A549 (cell line): ENCODE results near the gene TSSK2. TPM values are rescaled to one million over a fixed set of nuclear protein-coding genes. Genes with fewer than 3 reads are reported as not detected.

Source experiments
- ATAC-seq, 2 experiments: fragments of 200-7000 bp in 1 of 2; fragments of >200 bp in 1 of 2; cut with Nextera tagmentation in 1 of 2; cut with Tn5 transposase in 1 of 2; 3 replicates each; pipeline versions ENCODE4 v1.8.0 to v1.9.1; 2018 to 2020; ENCODE audit warnings: mild to moderate bottlenecking in 1 of 2, moderate library complexity in 1 of 2
- CTCF ChIA-PET: fragments of 300-600 bp; sonication (Branson Sonifier 250); formaldehyde crosslinking; extraction: SDS; loops from one replicate; lab custom pipeline; 2021; ENCODE audit warnings: antibody characterized with exemption, inconsistent platforms; lab: Yijun Ruan, JAX
- POLR2A ChIA-PET: fragments of 350-600 bp; formaldehyde crosslinking; extraction: SDS; loops from one replicate; lab custom pipeline; 2021; ENCODE audit warnings: antibody characterized with exemption, inconsistent platforms; lab: Yijun Ruan, JAX
- DNase-seq, 2 experiments: peaks; one replicate each; pipeline versions ENCODE4 v3.0.0 to v3.0.0-alpha.2; 2011 to 2016; ENCODE audit warnings: low read depth in 1 of 2, low spot score in 1 of 2
- FAIRE-seq: peaks from 2 replicates; lab custom pipeline; 2011; peaks lifted over from hg19 to GRCh38; lab: Jason Lieb, UNC
- H3K27ac ChIP-seq, 2 experiments: fragments of >200 bp; sonication (Bioruptor Twin); formaldehyde crosslinking; 3 replicates each; pipeline ENCODE4 v1.5.1; 2016 to 2017
- H3K4me1 ChIP-seq: fragments of >200 bp; sonication (Bioruptor Twin); formaldehyde crosslinking; 3 replicates; pipeline ENCODE4 v1.6.1; 2016
- H3K4me2 ChIP-seq: fragments of >200 bp; sonication (Bioruptor Twin); formaldehyde crosslinking; 3 replicates; pipeline ENCODE4 v1.6.1; 2016
- H3K4me3 ChIP-seq: fragments of >200 bp; sonication (Bioruptor Twin); formaldehyde crosslinking; 3 replicates; pipeline ENCODE4 v1.5.1; 2016
- H3K9me3 ChIP-seq: fragments of >200 bp; sonication (Bioruptor Twin); formaldehyde crosslinking; 3 replicates; pipeline ENCODE4 v1.6.1; 2016
- BCL3 ChIP-seq: fragments of >200 bp; sonication (Bioruptor Twin); formaldehyde crosslinking; IDR thresholded peaks from 3 replicates; pipeline ENCODE4 v1.6.1; 2016
- CBX2 ChIP-seq: fragments of 200-600 bp; sonication (generic); IDR thresholded peaks from 2 replicates; pipeline ENCODE4 v1.6.1; 2016; ENCODE audit warnings: low read depth, mild to moderate bottlenecking, borderline replicate concordance
- CHD2 ChIP-seq: fragments of 150-350 bp; IDR thresholded peaks from 2 replicates; pipeline ENCODE4 v1.6.1; 2014; ENCODE audit warnings: low read length; ENCODE audit not compliant: partially characterized antibody
- CHD4 ChIP-seq: fragments of 200-600 bp; sonication (generic); IDR thresholded peaks from 2 replicates; pipeline ENCODE4 v1.6.1; 2016; ENCODE audit warnings: antibody characterized with exemption, mild to moderate bottlenecking, borderline replicate concordance
- EP300 ChIP-seq, 2 experiments: fragments of >200 bp; sonication (Bioruptor Twin); formaldehyde crosslinking; IDR thresholded peaks; 2 replicates in 1 of 2; 3 replicates in 1 of 2; pipeline ENCODE4 v1.6.1; 2016 to 2017
- FOSB ChIP-seq: fragments of 250-450 bp; sonication (Bioruptor Pico); IDR thresholded peaks from 2 replicates; pipeline ENCODE4 v1.5.0; 2020; ENCODE audit warnings: mild to moderate bottlenecking, moderate library complexity
- HOXB5 ChIP-seq: fragments of 250-450 bp; sonication (Bioruptor Pico); IDR thresholded peaks from 2 replicates; pipeline ENCODE4 v1.5.0; 2020; ENCODE audit warnings: mild to moderate bottlenecking, moderate library complexity
- KDM1A ChIP-seq: fragments of 200-600 bp; sonication (generic); IDR thresholded peaks from 2 replicates; pipeline ENCODE4 v1.6.1; 2016; ENCODE audit warnings: low read depth, mild to moderate bottlenecking
- MAFK ChIP-seq: fragments of 450-650 bp; IDR thresholded peaks from 2 replicates; pipeline ENCODE4 v1.6.1; 2014; ENCODE audit not compliant: partially characterized antibody
- MAX ChIP-seq: IDR thresholded peaks from 2 replicates; pipeline ENCODE4 v1.6.1; 2012
- MAZ ChIP-seq: fragments of 150-350 bp; IDR thresholded peaks from 2 replicates; pipeline ENCODE4 v1.6.1; 2014; ENCODE audit warnings: antibody characterized with exemption, low read depth, low read length, borderline replicate concordance
- MYC ChIP-seq: IDR thresholded peaks from 2 replicates; pipeline ENCODE4 v1.6.1; 2012; ENCODE audit warnings: mild to moderate bottlenecking, inconsistent platforms, low read length, improper control_type of control experiment, borderline replicate concordance
- PHF8 ChIP-seq: fragments of 200-600 bp; sonication (generic); IDR thresholded peaks from 2 replicates; pipeline ENCODE4 v1.6.1; 2016; ENCODE audit warnings: low read depth, mild to moderate bottlenecking, antibody characterized with exemption, moderate library complexity, borderline replicate concordance
- RAD21 ChIP-seq, 2 experiments: fragments of >200 bp in 1 of 2; sonication (Bioruptor Twin) in 1 of 2; formaldehyde crosslinking in 1 of 2; IDR thresholded peaks in 1 of 2; conservative IDR thresholded peaks in 1 of 2; 2 replicates in 1 of 2; 3 replicates in 1 of 2; pipeline ENCODE4 v1.6.1; 2012 to 2018; ENCODE audit warnings: inconsistent platforms in 1 of 2
- SREBF2 ChIP-seq: fragments of 450-650 bp; IDR thresholded peaks from 2 replicates; pipeline ENCODE4 v1.6.1; 2014; ENCODE audit warnings: mild to moderate bottlenecking, moderate library complexity
- TFCP2L1 ChIP-seq: fragments of 250-450 bp; sonication (Bioruptor Pico); IDR thresholded peaks from 2 replicates; pipeline ENCODE4 v1.5.0; 2021; ENCODE audit warnings: mild to moderate bottlenecking
- TP53 ChIP-seq: fragments of 250-450 bp; sonication (Bioruptor Pico); IDR thresholded peaks from 2 replicates; pipeline ENCODE4 v1.5.0; 2021; ENCODE audit warnings: mild to moderate bottlenecking, moderate library complexity
- ZNF302 ChIP-seq: fragments of 250-450 bp; sonication (Bioruptor Pico); IDR thresholded peaks from 2 replicates; pipeline ENCODE4 v1.9.0; 2021; ENCODE audit warnings: inconsistent platforms, mild to moderate bottlenecking, moderate library complexity
- ZSCAN20 ChIP-seq: fragments of 250-450 bp; sonication (Bioruptor Pico); IDR thresholded peaks from 2 replicates; pipeline ENCODE4 v1.8.0; 2022; ENCODE audit warnings: mild to moderate bottlenecking, moderate library complexity
- WGBS: methylation state at CpG from one replicate; pipeline ENCODE4 v1.1.6; 2017; ENCODE audit errors: missing lambda C conversion rate; 5-methylcytosine and 5-hydroxymethylcytosine counted together
- polyA plus RNA-seq, 4 experiments: library from polyadenylated mRNA; depleted of rRNA in 3 of 4; stranded (reverse); fragments of >200 nt; fragmentation: RNase III in 1 of 4; extraction: RNeasy Plus Mini Kit Qiagen cat#74134 plus additional on column Dnase treatment in 1 of 4; gene quantifications; 2 replicates in 3 of 4; 3 replicates in 1 of 4; pipeline ENCODE4 v1.2.3, GENCODE V29; 2011 to 2017

The TSSK2 gene
- polyA plus RNA-seq, 2 of the 4 experiments (the other 2 are of a cell fraction): not detected

- POLR2A ChIA-PET: no interaction called here
- CTCF ChIA-PET: interaction anchor here (1.1 to 1.5 kb wide), 2 partner anchors 9 to 27 kb away, joined by 4 read pairs; no protein-coding TSS in a partner anchor
- no peak for FAIRE-seq
- no peak for DNase-seq
- Histone ChIP-seq H3K4me3 (no peak overlapping the region), H3K27ac (no peak overlapping the region), H3K4me2 (no peak overlapping the region), H3K9me3 (no peaks in the 10 kb centered on the region), H3K4me1 (peaks cover 6% of the 10 kb centered on the region; the same call in 2 of the 3 replicates)
- TF ChIP-seq RAD21 (conservative IDR thresholded peaks at IDR 0.05 in 1 of 2, IDR thresholded peaks at IDR 0.05 in 1 of 2): no peak
- no peak for TF ChIP-seq CHD4
- TF ChIP-seq EP300 (IDR thresholded peaks at IDR 0.05): no peak
- ATAC-seq: no peak
- WGBS: 74% methylated on average over 8 of the region's 9 CpGs
These were observed 16.2 kb downstream of the TSSK2 start for GRCh38 chr22:19147195-19147780.

- H3K4me1 ChIP-seq: peaks cover 2% of the 10 kb centered on the region; the same call in 2 of the 3 replicates
- DNase-seq: no peak
- H3K27ac ChIP-seq: no peak overlapping the region
- 25% methylated on average over 11 of the region's 33 CpGs for WGBS
- ChIA-PET CTCF (interaction anchor here (1.5 kb wide), 1 partner anchor 26 kb away, joined by 4 read pairs; no protein-coding TSS in a partner anchor), POLR2A (interaction anchor here (0.5 kb wide), 1 partner anchor 999 kb away, joined by 4 read pairs; the partner anchor contains the start of gene USP18)
- H3K9me3 ChIP-seq: no peaks in the 10 kb centered on the region
- no peak for FAIRE-seq
- peak overlapping the region; percentile 81 for H3K4me2 ChIP-seq
- no peak for TF ChIP-seq KDM1A
- TF ChIP-seq MAZ: no peak
- no peak for TF ChIP-seq HOXB5 (CRISPR knock-in tag)
- no peak for TF ChIP-seq ZSCAN20 (CRISPR knock-in tag)
- no peak for TF ChIP-seq RAD21 (conservative IDR thresholded peaks at IDR 0.05 in 1 of 2, IDR thresholded peaks at IDR 0.05 in 1 of 2)
- TF ChIP-seq FOSB (CRISPR knock-in tag): no peak
- TF ChIP-seq BCL3: no peak
- no peak for TF ChIP-seq ZNF302 (CRISPR knock-in tag)
- TF ChIP-seq EP300 (IDR thresholded peaks at IDR 0.05): no peak
- TF ChIP-seq TFCP2L1 (CRISPR knock-in tag): no peak
- TF ChIP-seq CBX2: no peak
- no peak for TF ChIP-seq CHD2
- TF ChIP-seq, all 56 proteins: peak for 0
- ATAC-seq: no peak
- peak overlapping the region; percentile 41 for H3K4me3 ChIP-seq
These were observed 17.4 kb downstream of the TSSK2 start for GRCh38 chr22:19148417-19149046.

GRCh38 chr22:19149047-19149883 is 18.2 kb downstream of the TSSK2 start:
- Histone ChIP-seq H3K4me3 (peak overlapping the region; percentile 41), H3K4me1 (no peaks in the 10 kb centered on the region), H3K4me2 (peak overlapping the region; percentile 81), H3K9me3 (no peaks in the 10 kb centered on the region), H3K27ac (peak overlapping the region in 1 of 2 experiments; percentile 51; a peak in 1 of 6 replicates)
- ATAC-seq (peak in 1 of 2 experiments; percentile 24; a peak in 3 of 6 replicates), FAIRE-seq (no peak), DNase-seq (no peak)
- WGBS: 9% methylated on average over 14 of the region's 92 CpGs
- TF ChIP-seq PHF8 (no peak), SREBF2 (no peak), MYC (no peak), MAX (peak; percentile 42), TP53 (CRISPR knock-in tag) (no peak), MAFK (no peak)
- CTCF ChIA-PET: no interaction called here
- POLR2A ChIA-PET: no interaction called here
